Upper lobe of left lung (tissue), 4 donors: ENCODE data around the gene FRYL.

Source experiments
- POLR2A ChIP-seq, 4 donors: fragments of 450-650 bp; IDR thresholded peaks; one replicate each; pipeline ENCODE4 v1.5.1; 2016 to 2017; ENCODE audit warnings: antibody characterized with exemption in 4 of 4, mild to moderate bottlenecking in 2 of 4
- POLR2AphosphoS5 ChIP-seq, 2 donors: sonication (generic); formaldehyde crosslinking; IDR thresholded peaks; one replicate each; pipeline ENCODE4 v1.5.1; 2017; ENCODE audit warnings: antibody characterized with exemption in 2 of 2
- TF ChIP-seq, protein P1 (sequence below), 6 experiments: fragments of 450-650 bp in 4 of 6; fragments of 200-600 bp in 2 of 6; sonication (generic) in 2 of 6; IDR thresholded peaks; one replicate each; pipeline ENCODE4 v1.5.1; 2016 to 2019; ENCODE audit warnings: antibody characterized with exemption in 6 of 6

DNA sequence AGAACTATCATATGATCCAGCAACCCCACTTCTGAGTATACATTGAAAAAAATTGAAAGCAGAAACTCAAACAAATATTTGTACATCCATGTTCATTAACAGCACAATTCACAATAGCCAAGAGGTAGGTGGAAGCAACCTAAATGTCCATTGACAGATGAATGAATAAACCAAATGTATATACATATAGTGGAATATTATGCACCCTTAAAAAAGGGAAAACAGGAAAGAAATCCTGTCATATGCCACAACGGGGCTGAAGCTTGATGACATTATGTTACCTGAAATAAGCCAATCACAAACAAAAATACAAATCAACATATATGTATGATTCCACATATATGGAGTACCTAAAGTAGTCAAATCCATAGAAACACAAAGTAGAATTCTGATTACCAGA is 222.1 kb downstream of the FRYL start:
- TF ChIP-seq, protein P1, sequence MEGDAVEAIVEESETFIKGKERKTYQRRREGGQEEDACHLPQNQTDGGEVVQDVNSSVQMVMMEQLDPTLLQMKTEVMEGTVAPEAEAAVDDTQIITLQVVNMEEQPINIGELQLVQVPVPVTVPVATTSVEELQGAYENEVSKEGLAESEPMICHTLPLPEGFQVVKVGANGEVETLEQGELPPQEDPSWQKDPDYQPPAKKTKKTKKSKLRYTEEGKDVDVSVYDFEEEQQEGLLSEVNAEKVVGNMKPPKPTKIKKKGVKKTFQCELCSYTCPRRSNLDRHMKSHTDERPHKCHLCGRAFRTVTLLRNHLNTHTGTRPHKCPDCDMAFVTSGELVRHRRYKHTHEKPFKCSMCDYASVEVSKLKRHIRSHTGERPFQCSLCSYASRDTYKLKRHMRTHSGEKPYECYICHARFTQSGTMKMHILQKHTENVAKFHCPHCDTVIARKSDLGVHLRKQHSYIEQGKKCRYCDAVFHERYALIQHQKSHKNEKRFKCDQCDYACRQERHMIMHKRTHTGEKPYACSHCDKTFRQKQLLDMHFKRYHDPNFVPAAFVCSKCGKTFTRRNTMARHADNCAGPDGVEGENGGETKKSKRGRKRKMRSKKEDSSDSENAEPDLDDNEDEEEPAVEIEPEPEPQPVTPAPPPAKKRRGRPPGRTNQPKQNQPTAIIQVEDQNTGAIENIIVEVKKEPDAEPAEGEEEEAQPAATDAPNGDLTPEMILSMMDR (IDR thresholded peaks at IDR 0.05), result no peak
- TF ChIP-seq POLR2A (IDR thresholded peaks at IDR 0.05), result no peak
- TF ChIP-seq POLR2AphosphoS5 (IDR thresholded peaks at IDR 0.05), result no peak
